ENCODE results near the gene PEPD. TPM values are rescaled to one million over a fixed set of nuclear protein-coding genes. Genes with fewer than 3 reads are reported as not detected.

PEPD gene
- total and polyA plus RNA-seq, 3 experiments from 2014 or later, result 47.9 to 109 (median 49.0) TPM

DNA sequence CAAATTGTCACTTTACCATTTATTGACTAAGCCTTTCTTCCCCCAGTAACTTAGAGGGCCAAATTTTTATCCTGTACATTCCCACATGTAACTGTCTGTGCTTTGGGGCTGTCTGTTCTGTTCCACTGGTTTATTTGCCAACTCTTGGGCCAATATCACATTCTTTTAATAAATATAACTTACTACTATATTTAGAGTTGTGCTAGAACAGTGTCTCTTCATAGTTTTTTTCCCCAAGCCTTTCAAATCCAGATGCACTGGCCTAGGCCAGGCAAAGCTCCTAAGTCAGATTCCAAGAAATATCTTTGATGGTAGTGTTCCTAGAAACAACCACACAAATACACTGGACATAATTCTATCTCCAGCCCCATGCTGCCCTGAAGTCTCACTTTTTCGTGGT, 164.0 kb downstream of the PEPD start:
- Mint-ChIP-seq H3K4me3 (no peak overlapping the region), H3K27ac (no peak overlapping the region), H3K36me3 (no peaks in the 10 kb centered on the region), H3K4me1 (no peaks in the 10 kb centered on the region), H3K27me3 (peaks cover 15 to 39% of the 10 kb centered on the region in 2 donors), H3K9me3 (peaks cover 2 to 11% (median 6%) of the 10 kb centered on the region in 5 donors)
- H3K4me1 ChIP-seq (ENCODE audit: insufficient read depth, low read length), result no peaks in the 10 kb centered on the region
- H3K4me3 ChIP-seq (ENCODE audit: low read length), result no peak overlapping the region
- no peak overlapping the region for H3K27ac ChIP-seq (ENCODE audit: low read depth, low read length)
- CTCF ChIA-PET, result no interaction called here
- no peaks in the 10 kb centered on the region for H3K9me3 ChIP-seq (ENCODE audit: low read length)
- H3K27me3 ChIP-seq (ENCODE audit: insufficient read depth, low read length, poor library complexity, severe bottlenecking), result no peaks in the 10 kb centered on the region
- POLR2A ChIA-PET, result no interaction called here
- no peaks in the 10 kb centered on the region for H3K36me3 ChIP-seq (ENCODE audit: insufficient read depth, low read length)
- DNase-seq, result no peak

DNA sequence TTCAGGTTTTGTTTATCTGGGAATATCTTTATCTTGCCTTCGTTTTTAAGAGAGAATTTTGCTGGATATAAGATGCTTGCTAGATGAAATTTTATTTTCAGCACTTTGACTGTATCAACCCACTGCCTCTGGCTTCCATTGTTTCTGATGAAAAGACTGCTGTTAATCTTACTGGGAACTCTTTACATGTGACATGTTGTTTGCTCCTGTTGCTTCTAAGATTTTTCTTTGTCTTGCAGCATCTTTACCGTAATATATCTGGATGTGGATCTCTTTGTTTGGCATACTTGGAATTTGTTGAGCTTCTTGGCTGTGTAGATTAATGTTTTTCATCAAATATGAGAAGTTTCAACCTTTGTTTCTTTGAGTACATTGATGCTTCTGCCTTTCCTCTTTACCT, 166.1 kb downstream of the PEPD start:
- no peaks in the 10 kb centered on the region for H3K9me3 ChIP-seq (ENCODE audit: low read length)
- Mint-ChIP-seq H3K9me3 (peaks cover 4 to 11% (median 6%) of the 10 kb centered on the region in 5 donors), H3K27me3 (peaks cover 9 to 29% of the 10 kb centered on the region in 2 donors), H3K27ac (peak overlapping the region in 1 of 8 donors; percentile 6), H3K36me3 (no peaks in the 10 kb centered on the region), H3K4me3 (no peak overlapping the region), H3K4me1 (no peaks in the 10 kb centered on the region)
- ChIA-PET POLR2A (no interaction called here), CTCF (no interaction called here)
- no peak for DNase-seq
- H3K36me3 ChIP-seq (ENCODE audit: insufficient read depth, low read length), result no peaks in the 10 kb centered on the region
- H3K27me3 ChIP-seq (ENCODE audit: insufficient read depth, low read length, poor library complexity, severe bottlenecking), result no peaks in the 10 kb centered on the region
- no peaks in the 10 kb centered on the region for H3K4me1 ChIP-seq (ENCODE audit: insufficient read depth, low read length)
- no peak overlapping the region for H3K4me3 ChIP-seq (ENCODE audit: low read length)
- no peak overlapping the region for H3K27ac ChIP-seq (ENCODE audit: low read depth, low read length)

DNA sequence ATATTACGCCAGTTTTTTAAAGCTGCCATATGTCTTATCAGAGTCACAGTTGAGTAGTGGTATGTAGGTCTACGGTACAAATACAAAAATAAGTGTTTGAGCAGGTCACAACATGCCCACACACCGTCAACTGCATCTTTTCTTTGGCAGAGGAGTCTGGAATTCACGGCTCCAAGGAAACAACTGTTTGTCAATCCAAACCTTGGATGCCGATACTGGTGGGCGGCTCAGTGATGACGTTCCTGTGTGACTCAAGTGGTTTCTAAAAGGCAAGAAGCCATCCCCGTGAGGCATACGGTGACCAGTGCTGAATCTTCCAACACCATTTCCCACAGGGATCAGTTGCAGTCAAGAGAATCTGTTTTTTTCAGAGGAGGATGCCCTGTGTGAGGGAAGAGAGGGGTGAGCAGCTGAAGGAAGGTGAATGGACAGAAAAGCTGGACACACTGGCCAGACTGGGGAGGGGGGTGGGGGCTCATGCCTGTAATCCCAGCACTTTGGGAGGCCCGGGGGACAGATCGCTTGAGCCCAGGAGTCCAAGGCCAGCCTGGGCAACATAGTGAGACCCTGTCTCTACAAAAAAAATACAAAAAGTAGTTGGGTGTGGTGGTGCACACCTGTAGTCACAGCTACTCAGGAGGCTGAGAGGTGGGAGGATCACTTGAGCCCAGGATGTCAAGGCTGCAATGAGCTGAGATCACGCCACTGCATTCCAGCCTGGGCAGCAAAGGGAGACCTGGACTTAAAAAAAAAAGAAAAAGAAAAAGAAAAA, 170.9 kb downstream of the PEPD start:
- peaks cover 0 to 6% (median 4%) of the 10 kb centered on the region in 5 donors for H3K9me3 Mint-ChIP-seq
- CTCF ChIA-PET, result no interaction called here
- H3K4me1 ChIP-seq (ENCODE audit: insufficient read depth, low read length), result no peaks in the 10 kb centered on the region

DNA sequence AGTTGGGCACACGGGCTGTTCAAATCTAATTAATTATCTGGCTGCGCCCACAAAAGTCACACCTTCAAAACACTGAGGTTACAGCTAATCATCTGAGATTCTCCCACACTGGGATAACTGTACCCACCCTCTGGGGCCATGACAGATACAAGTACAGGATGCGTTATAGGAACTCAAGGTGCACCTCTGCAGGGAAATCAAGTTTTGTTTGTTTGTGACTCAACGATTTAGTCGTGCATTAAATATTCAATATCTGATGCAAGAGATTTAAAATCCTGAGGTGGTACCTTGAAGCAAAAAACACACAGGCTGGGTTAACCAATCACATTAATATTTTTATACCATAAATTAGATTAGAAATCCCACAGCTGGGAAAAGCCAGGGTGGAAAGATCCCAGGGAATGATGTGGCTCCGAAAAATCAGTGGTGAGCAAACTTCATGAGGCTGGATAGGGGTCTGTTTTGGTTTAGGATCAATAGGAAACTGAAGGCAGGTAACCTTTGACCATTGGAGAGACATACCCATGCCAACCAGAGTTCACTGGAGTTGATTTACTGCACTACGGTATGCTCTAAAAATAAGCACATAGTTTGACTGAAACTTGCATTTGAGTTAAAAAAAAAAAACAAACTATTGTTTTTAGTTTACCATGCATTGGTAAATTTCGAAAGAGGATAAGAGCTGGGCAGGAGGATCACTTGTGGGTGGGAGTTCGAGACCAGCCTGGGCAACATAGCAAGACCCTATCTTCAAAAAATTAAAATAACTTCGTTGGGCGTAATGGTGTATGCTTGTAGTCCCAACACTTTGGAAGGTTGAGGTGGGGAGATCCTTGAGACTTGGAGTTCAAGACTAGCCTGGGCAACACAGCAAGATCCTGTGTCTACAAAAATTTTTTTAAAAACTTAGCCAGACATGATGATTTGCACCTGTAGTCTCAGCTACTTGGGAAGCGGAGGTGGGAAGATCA, 172.0 kb downstream of the PEPD start:
- CTCF ChIA-PET, result no interaction called here
- Mint-ChIP-seq H3K27me3 (peaks cover 15 to 47% of the 10 kb centered on the region in 2 donors), H3K27ac (no peak overlapping the region), H3K4me1 (no peaks in the 10 kb centered on the region), H3K36me3 (no peaks in the 10 kb centered on the region), H3K4me3 (no peak overlapping the region), H3K9me3 (peaks cover 0 to 6% (median 0%) of the 10 kb centered on the region in 5 donors)
- POLR2A ChIA-PET, result no interaction called here
- no peak overlapping the region for H3K4me3 ChIP-seq (ENCODE audit: low read length)
- DNase-seq, result no peak
- H3K9me3 ChIP-seq (ENCODE audit: low read length), result no peaks in the 10 kb centered on the region
- H3K27me3 ChIP-seq (ENCODE audit: insufficient read depth, low read length, poor library complexity, severe bottlenecking), result peaks cover 16% of the 10 kb centered on the region
- no peaks in the 10 kb centered on the region for H3K36me3 ChIP-seq (ENCODE audit: insufficient read depth, low read length)
- H3K27ac ChIP-seq (ENCODE audit: low read depth, low read length), result no peak overlapping the region
- no peaks in the 10 kb centered on the region for H3K4me1 ChIP-seq (ENCODE audit: insufficient read depth, low read length)

More for the DNA sequence above, 170.9 kb downstream of the PEPD start:
- Histone ChIP-seq H3K27me3 (ENCODE audit: insufficient read depth, low read length, poor library complexity, severe bottlenecking) (peaks cover 16% of the 10 kb centered on the region), H3K36me3 (ENCODE audit: insufficient read depth, low read length) (no peaks in the 10 kb centered on the region), H3K4me3 (ENCODE audit: low read length) (no peak overlapping the region), H3K27ac (ENCODE audit: low read depth, low read length) (no peak overlapping the region), H3K9me3 (ENCODE audit: low read length) (no peaks in the 10 kb centered on the region)
- POLR2A ChIA-PET, result no interaction called here
- peak overlapping the region in 1 of 8 donors; percentile 55 for H3K27ac Mint-ChIP-seq
- no peaks in the 10 kb centered on the region for H3K36me3 Mint-ChIP-seq
- DNase-seq, result no peak
- no peak overlapping the region for H3K4me3 Mint-ChIP-seq
- H3K4me1 Mint-ChIP-seq, result no peaks in the 10 kb centered on the region
- H3K27me3 Mint-ChIP-seq, result peaks cover 11 to 41% of the 10 kb centered on the region in 2 donors

DNA sequence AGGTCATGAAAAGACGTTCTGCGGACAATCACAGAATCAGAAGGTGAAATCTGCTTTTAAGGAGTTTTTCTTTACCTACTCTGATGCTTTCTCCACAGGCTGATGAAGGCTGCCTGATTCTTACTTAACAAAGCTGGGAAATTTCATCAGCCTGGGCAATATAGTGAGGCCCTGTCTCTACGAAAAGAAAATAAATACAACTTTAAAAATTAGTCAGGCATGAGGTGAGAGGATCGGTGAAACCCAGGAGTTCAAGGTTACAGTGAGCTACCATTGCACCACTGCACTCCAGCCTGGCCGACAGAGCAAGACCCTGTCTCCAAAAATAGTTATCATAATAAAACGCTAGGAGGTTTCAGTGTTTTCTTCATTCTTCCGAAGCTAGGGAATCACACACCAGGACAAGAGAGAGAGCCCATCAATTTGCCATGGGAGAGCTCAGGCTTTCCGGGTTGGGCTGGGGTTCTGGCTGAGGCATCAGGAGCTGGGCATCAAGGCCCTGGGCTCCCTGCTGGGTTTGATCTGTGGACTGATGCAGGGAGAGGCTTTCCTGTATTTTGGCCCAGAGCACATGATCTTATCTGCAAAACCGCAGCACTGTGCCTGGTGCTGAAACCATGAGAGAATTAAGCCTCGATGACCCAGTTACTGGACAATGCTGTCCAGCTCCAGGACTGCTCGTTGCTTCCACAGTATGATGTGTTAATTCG, 173.1 kb downstream of the PEPD start:
- no peak overlapping the region for H3K4me3 ChIP-seq (ENCODE audit: low read length)
- Mint-ChIP-seq H3K4me3 (no peak overlapping the region), H3K27me3 (peaks cover 19 to 55% of the 10 kb centered on the region in 2 donors), H3K36me3 (no peaks in the 10 kb centered on the region), H3K27ac (no peak overlapping the region), H3K9me3 (peaks cover 0 to 6% (median 0%) of the 10 kb centered on the region in 5 donors), H3K4me1 (no peaks in the 10 kb centered on the region)
- CTCF ChIA-PET, result no interaction called here
- H3K27me3 ChIP-seq (ENCODE audit: insufficient read depth, low read length, poor library complexity, severe bottlenecking), result peaks cover 16% of the 10 kb centered on the region
- POLR2A ChIA-PET, result no interaction called here
- no peaks in the 10 kb centered on the region for H3K36me3 ChIP-seq (ENCODE audit: insufficient read depth, low read length)
- no peaks in the 10 kb centered on the region for H3K9me3 ChIP-seq (ENCODE audit: low read length)
- no peak overlapping the region for H3K27ac ChIP-seq (ENCODE audit: low read depth, low read length)
- no peaks in the 10 kb centered on the region for H3K4me1 ChIP-seq (ENCODE audit: insufficient read depth, low read length)
- DNase-seq, result no peak

DNA sequence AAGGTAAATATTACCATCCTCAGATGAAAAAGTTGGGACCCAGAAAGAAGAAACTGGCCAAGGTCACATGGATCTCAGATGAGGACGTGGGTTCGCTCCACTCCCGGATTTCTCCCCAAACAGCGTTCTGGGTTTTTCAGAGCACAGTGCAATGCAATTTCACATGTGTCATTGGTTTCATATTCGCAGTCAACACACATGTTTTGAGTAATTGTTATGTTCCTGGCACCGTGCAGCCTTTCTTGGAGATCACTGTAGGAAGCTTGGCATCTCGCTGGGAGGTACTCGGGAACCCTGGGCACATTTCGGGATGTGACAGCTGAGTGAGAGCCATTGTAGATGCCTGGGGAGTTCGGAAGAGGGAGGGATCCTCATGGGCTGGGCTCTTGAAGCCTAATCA, 174.3 kb downstream of the PEPD start:
- Mint-ChIP-seq H3K4me3 (no peak overlapping the region), H3K36me3 (no peaks in the 10 kb centered on the region), H3K27me3 (peaks cover 17 to 66% of the 10 kb centered on the region in 2 donors), H3K4me1 (no peaks in the 10 kb centered on the region), H3K9me3 (peaks cover 0 to 6% (median 0%) of the 10 kb centered on the region in 5 donors), H3K27ac (no peak overlapping the region)
- DNase-seq, result no peak
- peaks cover 16% of the 10 kb centered on the region for H3K27me3 ChIP-seq (ENCODE audit: insufficient read depth, low read length, poor library complexity, severe bottlenecking)
- H3K9me3 ChIP-seq (ENCODE audit: low read length), result no peaks in the 10 kb centered on the region
- ChIA-PET POLR2A (no interaction called here), CTCF (no interaction called here)
- H3K4me1 ChIP-seq (ENCODE audit: insufficient read depth, low read length), result no peaks in the 10 kb centered on the region
- H3K4me3 ChIP-seq (ENCODE audit: low read length), result no peak overlapping the region
- no peak overlapping the region for H3K27ac ChIP-seq (ENCODE audit: low read depth, low read length)
- no peaks in the 10 kb centered on the region for H3K36me3 ChIP-seq (ENCODE audit: insufficient read depth, low read length)

DNA sequence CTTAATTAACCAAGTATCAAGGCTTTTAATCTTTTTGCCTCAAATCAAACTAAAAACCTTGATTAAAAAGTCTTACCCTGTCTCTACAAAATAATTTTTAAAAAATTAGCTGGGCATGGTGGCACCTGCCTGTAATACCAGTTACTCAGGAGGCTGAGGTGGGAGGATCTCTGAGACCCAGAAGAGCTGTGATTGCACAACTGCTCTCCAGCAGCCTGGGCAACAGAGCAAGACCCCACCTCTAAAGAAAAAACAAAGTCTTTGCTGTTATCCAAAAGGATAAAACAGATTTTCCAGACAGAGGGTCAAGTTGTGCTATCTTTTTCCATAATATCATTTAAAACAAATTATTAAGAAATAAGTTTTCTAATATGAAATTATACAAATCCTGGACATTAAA, 174.9 kb downstream of the PEPD start:
- no peaks in the 10 kb centered on the region for H3K4me1 ChIP-seq (ENCODE audit: insufficient read depth, low read length)
- CTCF ChIA-PET, result no interaction called here
- H3K36me3 ChIP-seq (ENCODE audit: insufficient read depth, low read length), result no peaks in the 10 kb centered on the region
- no peak overlapping the region for H3K27ac Mint-ChIP-seq
- peaks cover 16% of the 10 kb centered on the region for H3K27me3 ChIP-seq (ENCODE audit: insufficient read depth, low read length, poor library complexity, severe bottlenecking)
- peaks cover 17 to 73% of the 10 kb centered on the region in 2 donors for H3K27me3 Mint-ChIP-seq
- no peaks in the 10 kb centered on the region for H3K36me3 Mint-ChIP-seq
- H3K27ac ChIP-seq (ENCODE audit: low read depth, low read length), result no peak overlapping the region
- DNase-seq, result no peak
- H3K4me3 ChIP-seq (ENCODE audit: low read length), result no peak overlapping the region
- no peak overlapping the region for H3K4me3 Mint-ChIP-seq
- H3K4me1 Mint-ChIP-seq, result no peaks in the 10 kb centered on the region
- no peaks in the 10 kb centered on the region for H3K9me3 ChIP-seq (ENCODE audit: low read length)
- H3K9me3 Mint-ChIP-seq, result peaks cover 0 to 6% (median 0%) of the 10 kb centered on the region in 5 donors
- POLR2A ChIA-PET, result no interaction called here

DNA sequence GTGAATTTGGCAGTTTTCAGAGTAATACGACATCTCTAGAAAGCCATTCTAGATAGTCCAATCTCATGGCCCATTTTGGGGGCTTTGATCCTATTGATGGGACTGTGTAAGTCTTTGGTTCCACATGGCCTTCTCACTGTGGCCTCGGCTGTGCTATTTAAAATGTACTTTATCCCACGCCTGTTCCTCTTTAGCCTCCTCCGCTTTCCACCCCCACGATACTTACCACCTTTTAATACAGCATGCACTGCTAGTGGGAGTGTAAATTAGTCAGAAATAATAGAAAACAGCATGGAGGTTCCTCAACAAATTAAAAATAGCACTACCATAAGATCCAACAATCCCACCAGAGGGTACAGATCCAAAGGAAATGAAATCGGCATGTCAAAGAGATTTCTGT, 176.4 kb downstream of the PEPD start:
- no peaks in the 10 kb centered on the region for H3K9me3 ChIP-seq (ENCODE audit: low read length)
- no peak overlapping the region for H3K4me3 ChIP-seq (ENCODE audit: low read length)
- H3K27me3 Mint-ChIP-seq, result peaks cover 19 to 74% of the 10 kb centered on the region in 2 donors
- no peak overlapping the region for H3K27ac Mint-ChIP-seq
- no peaks in the 10 kb centered on the region for H3K4me1 Mint-ChIP-seq
- no peaks in the 10 kb centered on the region for H3K4me1 ChIP-seq (ENCODE audit: insufficient read depth, low read length)
- ChIA-PET POLR2A (no interaction called here), CTCF (no interaction called here)
- peaks cover 0 to 4% (median 0%) of the 10 kb centered on the region in 5 donors for H3K9me3 Mint-ChIP-seq
- no peak overlapping the region for H3K4me3 Mint-ChIP-seq
- DNase-seq, result no peak
- H3K36me3 ChIP-seq (ENCODE audit: insufficient read depth, low read length), result no peaks in the 10 kb centered on the region
- no peaks in the 10 kb centered on the region for H3K36me3 Mint-ChIP-seq
- H3K27ac ChIP-seq (ENCODE audit: low read depth, low read length), result no peak overlapping the region
- peaks cover 16% of the 10 kb centered on the region for H3K27me3 ChIP-seq (ENCODE audit: insufficient read depth, low read length, poor library complexity, severe bottlenecking)
